ENCODE results near the gene SRSF3.

SRSF3 gene

DNA sequence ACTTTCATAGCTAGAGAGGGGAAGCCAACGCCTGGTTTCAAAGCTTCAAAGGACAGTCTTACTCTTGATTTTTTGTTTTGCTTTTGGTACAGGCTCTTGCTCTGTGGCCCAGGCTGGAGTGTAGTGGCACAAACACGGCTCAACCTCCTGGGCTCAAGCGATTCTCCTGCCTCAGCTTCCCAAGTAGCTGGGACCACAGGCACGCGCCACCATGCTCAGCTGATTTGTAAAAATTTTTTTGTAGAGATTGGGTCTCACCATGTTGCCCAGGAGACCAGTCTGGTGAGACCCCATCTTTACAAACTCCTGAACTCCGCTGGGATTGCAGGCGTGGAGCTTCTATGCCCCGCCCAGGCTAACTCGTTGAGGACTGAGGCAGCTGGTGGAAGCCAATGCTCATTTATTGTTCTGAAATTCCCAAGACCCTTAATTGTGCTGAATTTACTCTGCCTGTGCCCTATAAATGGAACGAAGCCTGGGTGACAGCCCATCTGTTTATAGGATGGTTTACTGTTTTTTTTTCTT is 18.0 kb downstream of the SRSF3 start:
- CTCF ChIA-PET = no interaction called here
- no peak for TF ChIP-seq ARNT (IDR thresholded peaks at IDR 0.05)
- no peak for TF ChIP-seq FOXK2 (IDR thresholded peaks at IDR 0.05)
- no peak for TF ChIP-seq BHLHE40 (IDR thresholded peaks at IDR 0.05; ENCODE audit: borderline replicate concordance)
- TF ChIP-seq ZNF384 (IDR thresholded peaks at IDR 0.05) = no peak
- TF ChIP-seq LEF1 (IDR thresholded peaks at IDR 0.05; ENCODE audit: borderline replicate concordance) = no peak
- no peak for TF ChIP-seq L3MBTL2 (conservative IDR thresholded peaks at IDR 0.05)
- TF ChIP-seq CTBP1 (IDR thresholded peaks at IDR 0.05; ENCODE audit: borderline replicate concordance) = no peak
- no peak for TF ChIP-seq FOXM1 (IDR thresholded peaks at IDR 0.05; ENCODE audit: borderline replicate concordance)
- no peak for TF ChIP-seq FOXA1 (IDR thresholded peaks at IDR 0.05)
- no peak for TF ChIP-seq SP1 (IDR thresholded peaks at IDR 0.05)
- TF ChIP-seq NFRKB (IDR thresholded peaks at IDR 0.05) = no peak
- TF ChIP-seq SUZ12 (IDR thresholded peaks at IDR 0.05) = no peak
- TF ChIP-seq, protein P1, sequence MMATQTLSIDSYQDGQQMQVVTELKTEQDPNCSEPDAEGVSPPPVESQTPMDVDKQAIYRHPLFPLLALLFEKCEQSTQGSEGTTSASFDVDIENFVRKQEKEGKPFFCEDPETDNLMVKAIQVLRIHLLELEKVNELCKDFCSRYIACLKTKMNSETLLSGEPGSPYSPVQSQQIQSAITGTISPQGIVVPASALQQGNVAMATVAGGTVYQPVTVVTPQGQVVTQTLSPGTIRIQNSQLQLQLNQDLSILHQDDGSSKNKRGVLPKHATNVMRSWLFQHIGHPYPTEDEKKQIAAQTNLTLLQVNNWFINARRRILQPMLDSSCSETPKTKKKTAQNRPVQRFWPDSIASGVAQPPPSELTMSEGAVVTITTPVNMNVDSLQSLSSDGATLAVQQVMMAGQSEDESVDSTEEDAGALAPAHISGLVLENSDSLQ (IDR thresholded peaks at IDR 0.05) = no peak
- no peak for TF ChIP-seq TARDBP (IDR thresholded peaks at IDR 0.05)
- TF ChIP-seq ELF4 (IDR thresholded peaks at IDR 0.05) = no peak
- no peak for TF ChIP-seq HDGF (IDR thresholded peaks at IDR 0.05; ENCODE audit: borderline replicate concordance)
- no peak for DNase-seq (ENCODE audit: extremely low spot score)
- POLR2A ChIA-PET = no interaction called here

DNA sequence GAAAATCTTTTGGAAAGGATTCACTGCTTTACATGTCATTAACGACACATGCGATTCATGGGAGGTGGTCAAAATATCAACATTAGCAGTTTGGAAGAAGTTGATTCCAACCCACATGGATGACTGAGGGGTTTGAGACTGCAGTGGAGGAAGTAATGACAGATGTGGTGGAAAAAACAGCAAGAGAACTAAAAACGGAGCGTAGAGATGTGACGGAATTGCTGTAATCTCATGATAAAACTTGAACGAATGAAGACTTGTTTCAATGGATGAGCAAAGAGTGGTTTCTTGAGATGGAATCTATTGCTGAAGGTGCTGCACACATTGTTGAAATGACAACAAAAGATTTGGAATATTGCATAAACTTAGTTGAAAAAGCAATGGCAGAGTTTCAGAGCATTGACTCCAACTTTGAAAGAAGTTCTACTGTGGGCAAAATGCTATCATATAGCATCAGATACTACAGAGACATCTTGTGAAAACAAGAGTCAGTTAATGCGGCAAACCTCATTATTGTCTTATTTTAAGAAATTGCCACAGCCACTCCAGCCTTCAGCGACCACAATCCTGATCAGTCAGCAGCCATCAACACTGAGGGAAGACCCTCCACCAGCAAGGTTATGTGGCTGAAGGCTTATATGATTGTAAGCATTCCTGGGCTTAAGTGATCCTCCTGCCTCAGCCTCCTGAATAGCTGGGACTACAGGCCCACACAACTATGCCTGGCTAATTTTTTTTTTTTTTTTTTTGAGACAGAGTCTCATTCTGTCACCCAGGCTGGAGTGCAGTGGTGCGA is 19.2 kb downstream of the SRSF3 start:
- CTCF ChIA-PET = no interaction called here
- POLR2A ChIA-PET = interaction anchor here (1.3 kb wide), 1 partner anchor 18 kb away, joined by 4 read pairs; no protein-coding TSS in a partner anchor
- no peak for TF ChIP-seq FOXK2 (IDR thresholded peaks at IDR 0.05)
- no peak for TF ChIP-seq ARNT (IDR thresholded peaks at IDR 0.05)
- TF ChIP-seq HDGF (IDR thresholded peaks at IDR 0.05; ENCODE audit: borderline replicate concordance) = no peak
- no peak for TF ChIP-seq NFRKB (IDR thresholded peaks at IDR 0.05)
- TF ChIP-seq FOXA1 (IDR thresholded peaks at IDR 0.05) = no peak
- no peak for TF ChIP-seq L3MBTL2 (conservative IDR thresholded peaks at IDR 0.05)
- TF ChIP-seq SUZ12 (IDR thresholded peaks at IDR 0.05) = no peak
- TF ChIP-seq FOXM1 (IDR thresholded peaks at IDR 0.05; ENCODE audit: borderline replicate concordance) = no peak
- TF ChIP-seq TARDBP (IDR thresholded peaks at IDR 0.05) = no peak
- TF ChIP-seq, protein P1 (IDR thresholded peaks at IDR 0.05) = no peak
- no peak for DNase-seq (ENCODE audit: extremely low spot score)

DNA sequence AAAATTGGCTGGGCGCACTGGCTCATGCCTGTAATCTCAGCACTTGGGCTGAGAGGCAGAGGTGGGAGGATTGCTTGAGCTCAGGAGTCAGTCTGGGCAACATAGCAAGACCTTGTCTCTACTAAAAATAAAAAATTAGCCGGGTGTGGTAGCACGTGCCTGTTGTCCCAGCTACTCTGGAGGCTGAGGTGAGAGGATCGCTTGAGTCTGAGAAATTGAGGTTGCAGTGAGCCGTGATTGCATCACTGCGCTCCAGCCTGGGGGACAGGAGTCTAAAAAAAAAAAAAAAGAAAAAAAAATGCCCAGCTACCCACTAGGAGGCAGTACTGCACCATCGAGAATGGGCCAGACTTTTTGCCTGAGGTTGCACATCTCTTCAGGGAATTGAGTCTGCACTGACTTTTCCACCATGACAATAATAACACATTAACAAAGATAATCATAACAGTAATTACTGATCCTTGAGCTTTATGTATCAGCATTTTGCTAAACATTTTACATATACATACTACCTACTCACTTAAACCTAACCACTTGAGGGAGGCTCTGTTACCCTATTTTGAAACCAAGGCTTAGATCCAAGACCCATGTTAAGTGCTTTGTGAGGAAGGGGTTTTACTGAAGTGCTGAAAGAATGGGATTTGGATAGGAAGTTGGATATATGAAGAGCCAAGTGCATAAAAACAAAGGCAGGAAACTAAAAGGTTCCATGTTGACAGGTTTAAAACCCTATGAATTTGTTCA is 21.0 kb downstream of the SRSF3 start:
- TF ChIP-seq LEF1 (IDR thresholded peaks at IDR 0.05; ENCODE audit: borderline replicate concordance) (no peak), NFRKB (IDR thresholded peaks at IDR 0.05) (no peak), SUZ12 (IDR thresholded peaks at IDR 0.05) (no peak), ZNF384 (IDR thresholded peaks at IDR 0.05) (peak; percentile 99), ARNT (IDR thresholded peaks at IDR 0.05) (no peak), BHLHE40 (IDR thresholded peaks at IDR 0.05; ENCODE audit: borderline replicate concordance) (no peak), ELF4 (IDR thresholded peaks at IDR 0.05) (0 out of 2 replicates have a peak, but pooled peaks have one; percentile 18)
- ChIA-PET POLR2A (interaction anchor here (0.6 to 1.3 kb wide), 2 partner anchors 20 to 175 kb away, joined by 3 to 4 read pairs; no protein-coding TSS in a partner anchor), CTCF (interaction anchor here (0.6 to 1.5 kb wide), 23 partner anchors 9 to 253 kb away, joined by 3 to 20 read pairs (median 3); no protein-coding TSS in a partner anchor)
- DNase-seq (ENCODE audit: extremely low spot score) = peak; percentile 66

GRCh38 chr6:36616893-36617521 is 22.8 kb downstream of the SRSF3 start:
- ChIA-PET CTCF (interaction anchor here (1.5 kb wide), 1 partner anchor 142 kb away, joined by 5 read pairs; no protein-coding TSS in a partner anchor), POLR2A (no interaction called here)
- TF ChIP-seq FOXM1 (IDR thresholded peaks at IDR 0.05; ENCODE audit: borderline replicate concordance) (no peak), L3MBTL2 (conservative IDR thresholded peaks at IDR 0.05) (no peak), HDGF (IDR thresholded peaks at IDR 0.05; ENCODE audit: borderline replicate concordance) (no peak), BHLHE40 (IDR thresholded peaks at IDR 0.05; ENCODE audit: borderline replicate concordance) (no peak), ARNT (IDR thresholded peaks at IDR 0.05) (no peak), FOXA1 (IDR thresholded peaks at IDR 0.05) (no peak)
- DNase-seq (ENCODE audit: extremely low spot score) = no peak

GRCh38 chr6:36618366-36619355 is 24.5 kb downstream of the SRSF3 start:
- POLR2A ChIA-PET = interaction anchor here (1.6 kb wide), 1 partner anchor 60 kb away, joined by 4 read pairs; the partner anchor contains the start of gene CDKN1A
- CTCF ChIA-PET = interaction anchor here (0.6 to 1.1 kb wide), 2 partner anchors 65 to 140 kb away, joined by 3 read pairs; no protein-coding TSS in a partner anchor
- no peak for DNase-seq (ENCODE audit: extremely low spot score)
- no peak for TF ChIP-seq BHLHE40 (IDR thresholded peaks at IDR 0.05; ENCODE audit: borderline replicate concordance)
- TF ChIP-seq ZNF384 (IDR thresholded peaks at IDR 0.05) = no peak
- TF ChIP-seq ARNT (IDR thresholded peaks at IDR 0.05) = no peak
- no peak for TF ChIP-seq ELF4 (IDR thresholded peaks at IDR 0.05)
- no peak for TF ChIP-seq FOXM1 (IDR thresholded peaks at IDR 0.05; ENCODE audit: borderline replicate concordance)
- TF ChIP-seq, protein P1 (IDR thresholded peaks at IDR 0.05) = no peak
- TF ChIP-seq SUZ12 (IDR thresholded peaks at IDR 0.05) = no peak
- no peak for TF ChIP-seq LEF1 (IDR thresholded peaks at IDR 0.05; ENCODE audit: borderline replicate concordance)
- TF ChIP-seq NFRKB (IDR thresholded peaks at IDR 0.05) = no peak
- TF ChIP-seq SP1 (IDR thresholded peaks at IDR 0.05) = no peak
- no peak for TF ChIP-seq TARDBP (IDR thresholded peaks at IDR 0.05)
- no peak for TF ChIP-seq CTBP1 (IDR thresholded peaks at IDR 0.05; ENCODE audit: borderline replicate concordance)
- TF ChIP-seq L3MBTL2 (conservative IDR thresholded peaks at IDR 0.05) = no peak
- TF ChIP-seq HDGF (IDR thresholded peaks at IDR 0.05; ENCODE audit: borderline replicate concordance) = no peak
- TF ChIP-seq FOXA1 (IDR thresholded peaks at IDR 0.05) = no peak
